Activated CD4-positive, alpha-beta T cell treated with anti-CD3 and anti-CD28 coated beads for 36 hours (primary cell): Measurements from ENCODE around the gene MCEMP1. TPM values are rescaled to one million over a fixed set of nuclear protein-coding genes. Genes with fewer than 3 reads are reported as not detected.
A peak's percentile ranks its signal among the peaks of the same experiment; 100 is the strongest.

Experiments
- ATAC-seq: fragments of 200-7000 bp; cut with Tn5 transposase; one replicate; pipeline ENCODE4 v1.10.0; 2021; ENCODE audit warnings: mild to moderate bottlenecking, moderate library complexity
- CTCF ChIA-PET: fragments of 350-600 bp; sonication (Branson Sonifier 250); formaldehyde crosslinking; loops from one replicate; lab custom pipeline; 2021; ENCODE audit warnings: antibody characterized with exemption; lab: Charles Lee
- POLR2A ChIA-PET: fragments of 350-600 bp; sonication (Branson Sonifier 250); formaldehyde crosslinking; loops from one replicate; lab custom pipeline; 2021; ENCODE audit warnings: antibody characterized with exemption, inconsistent platforms; lab: Charles Lee
- DNase-seq: peaks from one replicate; pipeline ENCODE4 v3.0.0-alpha.2; 2020
- H3K27ac Mint-ChIP-seq: one replicate; pipeline ENCODE4 v1.8.0; 2021; ENCODE audit warnings: mixed read lengths
- H3K27me3 Mint-ChIP-seq: one replicate; pipeline ENCODE4 v1.8.0; 2021; ENCODE audit warnings: mixed read lengths
- H3K36me3 Mint-ChIP-seq: one replicate; pipeline ENCODE4 v1.8.0; 2021; ENCODE audit warnings: low read depth, mixed read lengths
- H3K4me1 Mint-ChIP-seq: one replicate; pipeline ENCODE4 v1.8.0; 2021; ENCODE audit warnings: mixed read lengths
- H3K4me3 Mint-ChIP-seq: one replicate; pipeline ENCODE4 v1.8.0; 2021; ENCODE audit warnings: mild to moderate bottlenecking, moderate library complexity, mixed read lengths
- H3K9me3 Mint-ChIP-seq: one replicate; pipeline ENCODE4 v1.8.0; 2021; ENCODE audit warnings: low read depth, mixed read lengths
- intact Hi-C, 2 experiments: fragments of 100-400 bp; cut with DNase I in 1 of 2; cut with micrococcal nuclease in 1 of 2; formaldehyde crosslinking; loops; one replicate each; pipeline versions ENCODE4 v1.14.2 to v1.15.1; 2022 to 2024; cut with DNase I, micrococcal nuclease
- total RNA-seq, 2 experiments: library from RNA; stranded (reverse); gene quantifications; one replicate each; pipeline ENCODE4 v1.2.3, GENCODE V29; 2021

Gene MCEMP1
- total RNA-seq, 2 experiments from 2014 or later, result not detected

DNA sequence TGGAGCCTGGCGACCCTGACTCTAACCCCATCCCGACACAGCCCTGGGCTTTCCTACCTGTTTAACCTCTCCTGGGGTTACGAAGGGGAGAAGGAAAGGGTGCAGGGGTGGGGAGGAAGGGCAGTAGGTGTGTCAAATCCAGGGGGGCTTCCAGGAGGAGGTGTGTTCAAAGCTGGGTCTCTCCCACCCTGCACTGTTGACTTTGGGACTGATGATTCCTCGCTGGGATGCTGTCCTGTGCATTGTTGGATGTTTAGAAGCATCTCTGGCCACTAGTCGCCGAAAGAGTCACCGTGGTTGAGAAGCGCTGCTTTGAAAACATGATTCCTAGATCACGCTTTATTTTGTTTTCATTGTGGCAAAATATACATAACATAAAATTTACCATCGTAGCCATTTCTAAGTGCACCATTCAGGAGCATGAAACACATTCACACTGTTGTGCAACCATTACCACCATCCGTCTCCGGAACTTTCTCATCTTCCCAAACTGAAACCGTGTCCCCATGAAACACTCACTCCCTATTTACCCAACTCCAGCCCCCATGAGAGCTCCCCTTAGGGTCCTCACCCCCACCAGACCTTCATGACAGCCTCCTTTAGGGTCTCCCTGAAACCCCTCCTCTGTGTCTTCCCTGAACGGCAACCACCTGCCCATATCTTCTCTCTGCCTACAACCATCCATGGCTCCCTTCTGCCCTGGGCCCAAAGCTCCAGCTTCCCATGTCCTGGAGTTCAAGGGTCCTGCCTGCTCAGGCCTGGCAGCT is 29.5 kb downstream of the MCEMP1 start:
- Mint-ChIP-seq H3K36me3 (no peaks in the 10 kb centered on the region), H3K27ac (peak overlapping the region; percentile 80), H3K27me3 (no peaks in the 10 kb centered on the region), H3K4me1 (peaks cover 42% of the 10 kb centered on the region), H3K9me3 (no peaks in the 10 kb centered on the region), H3K4me3 (no peak overlapping the region)
- intact Hi-C loops, result loop anchor here in 1 of 2 experiments (5.0 kb wide), 1 partner anchor 46 kb away; no protein-coding TSS in a partner anchor
- no peak for DNase-seq
- no peak for ATAC-seq
- ChIA-PET POLR2A (no interaction called here), CTCF (interaction anchor here (1.0 to 2.2 kb wide), 2 partner anchors 93 to 138 kb away, joined by 4 to 8 read pairs; no protein-coding TSS in a partner anchor)

DNA sequence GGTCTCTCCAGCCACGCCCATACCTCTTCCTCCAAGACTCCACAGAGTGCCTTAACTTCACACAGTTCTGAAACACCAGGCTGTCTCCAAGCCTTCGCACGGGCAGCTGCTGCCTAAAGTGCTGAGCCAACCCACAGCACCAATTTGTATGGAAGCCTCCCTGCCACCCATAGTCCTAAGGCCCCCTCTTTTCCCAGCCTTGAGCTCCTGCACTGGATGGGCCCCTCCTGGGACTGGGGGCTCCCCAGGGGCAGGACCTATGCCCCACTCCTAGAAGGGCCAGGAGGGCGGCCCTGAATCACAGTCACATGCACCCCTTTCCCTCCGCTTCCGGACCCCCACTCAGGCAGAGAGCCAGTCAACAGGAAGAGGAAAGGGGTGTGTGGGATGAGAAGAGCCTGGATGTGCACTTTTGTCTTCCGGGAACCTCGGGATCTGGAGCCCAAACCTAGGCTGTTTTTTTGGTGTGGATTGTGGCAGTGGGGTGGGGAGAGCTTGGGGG is 30.1 kb downstream of the MCEMP1 start:
- DNase-seq, result no peak
- CTCF ChIA-PET, result interaction anchor here (2.2 kb wide), 1 partner anchor 139 kb away, joined by 8 read pairs; no protein-coding TSS in a partner anchor
- Mint-ChIP-seq H3K4me1 (peaks cover 42% of the 10 kb centered on the region), H3K36me3 (no peaks in the 10 kb centered on the region), H3K9me3 (no peaks in the 10 kb centered on the region), H3K27ac (peak overlapping the region; percentile 76), H3K4me3 (no peak overlapping the region), H3K27me3 (no peaks in the 10 kb centered on the region)
- intact Hi-C loops, result loop anchor here in 1 of 2 experiments (5.0 kb wide), 1 partner anchor 45 kb away; no protein-coding TSS in a partner anchor
- no peak for ATAC-seq
- POLR2A ChIA-PET, result no interaction called here

DNA sequence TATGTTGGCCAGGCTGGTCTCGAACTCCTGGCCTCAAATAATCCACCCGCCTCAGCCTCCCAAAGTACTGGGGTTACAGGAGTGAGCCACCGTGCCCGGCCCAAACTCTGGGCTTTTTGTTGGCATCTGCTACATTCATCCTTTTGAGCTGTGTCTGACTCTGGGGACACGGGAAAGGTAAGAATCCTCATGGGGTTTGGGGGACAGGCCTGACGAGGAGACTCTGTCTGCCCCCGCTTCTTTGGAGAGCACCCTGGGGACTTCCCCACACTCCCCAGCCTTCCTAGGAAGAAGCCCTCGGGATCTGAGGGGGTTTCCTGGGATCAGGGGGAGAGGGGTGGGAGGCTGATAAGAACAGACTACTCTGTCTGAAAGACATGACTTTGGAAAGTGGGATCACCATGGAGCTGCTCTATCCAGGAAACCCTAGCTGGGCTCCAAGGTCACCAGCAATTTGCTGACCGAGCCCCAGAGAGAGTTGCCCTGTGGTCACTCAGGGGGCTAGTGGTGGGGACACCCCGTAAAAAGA is 33.1 kb downstream of the MCEMP1 start:
- DNase-seq, result no peak

DNA sequence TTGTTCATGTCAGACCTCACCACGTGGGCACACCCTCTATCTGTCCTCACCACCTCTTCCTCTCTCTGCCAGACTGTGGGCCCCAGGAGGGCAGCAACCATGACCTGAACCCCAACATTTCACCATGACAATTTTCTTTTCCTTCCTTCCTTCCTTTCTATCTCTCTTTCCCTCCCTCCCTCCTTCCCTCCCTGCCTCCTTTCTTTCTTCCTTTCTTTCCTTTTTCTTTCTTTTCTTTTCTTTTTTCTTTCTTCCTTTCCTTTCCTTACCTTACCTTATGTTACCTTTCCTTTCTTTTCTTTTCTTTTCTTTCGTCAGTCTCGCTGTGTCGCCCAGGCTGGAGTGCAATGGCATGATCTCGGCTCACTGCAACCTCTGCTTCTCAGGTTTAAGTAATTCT is 33.7 kb downstream of the MCEMP1 start:
- ATAC-seq (no peak), DNase-seq (no peak)
- peaks cover 32% of the 10 kb centered on the region for H3K4me1 Mint-ChIP-seq
- CTCF ChIA-PET, result no interaction called here
- no peak overlapping the region for H3K4me3 Mint-ChIP-seq
- no peak overlapping the region for H3K27ac Mint-ChIP-seq
- POLR2A ChIA-PET, result no interaction called here
- H3K9me3 Mint-ChIP-seq, result no peaks in the 10 kb centered on the region
- intact Hi-C loops, result no loop called here
- no peaks in the 10 kb centered on the region for H3K36me3 Mint-ChIP-seq
- H3K27me3 Mint-ChIP-seq, result no peaks in the 10 kb centered on the region

More for the DNA sequence above, 33.1 kb downstream of the MCEMP1 start:
- POLR2A ChIA-PET, result no interaction called here
- no peak overlapping the region for H3K27ac Mint-ChIP-seq
- H3K4me3 Mint-ChIP-seq, result no peak overlapping the region
- ATAC-seq, result no peak
- H3K36me3 Mint-ChIP-seq, result no peaks in the 10 kb centered on the region
- intact Hi-C loops, result loop anchor here in 1 of 2 experiments (5.0 kb wide), 1 partner anchor 42 kb away; no protein-coding TSS in a partner anchor
- H3K27me3 Mint-ChIP-seq, result no peaks in the 10 kb centered on the region
- no peaks in the 10 kb centered on the region for H3K9me3 Mint-ChIP-seq
- H3K4me1 Mint-ChIP-seq, result peaks cover 38% of the 10 kb centered on the region
- CTCF ChIA-PET, result no interaction called here

DNA sequence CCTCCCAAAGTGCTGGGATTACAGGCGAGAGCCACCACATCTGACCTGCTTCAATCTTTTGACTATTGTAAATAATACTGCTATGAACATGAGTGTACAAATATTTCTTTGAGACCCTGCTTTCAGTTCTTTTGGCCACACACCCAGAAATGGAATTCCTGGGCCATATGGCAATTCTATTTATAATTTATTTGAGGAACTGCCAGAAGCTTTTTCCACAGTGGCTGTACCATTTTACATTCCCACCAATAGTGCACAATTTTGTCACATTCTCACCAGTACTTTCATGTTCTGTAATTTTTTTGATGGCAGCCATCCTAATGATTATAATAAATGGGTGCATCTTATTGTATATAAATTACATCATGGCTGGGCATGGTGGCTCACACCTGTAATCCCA is 38.8 kb downstream of the MCEMP1 start:
- DNase-seq (no peak), ATAC-seq (no peak)
- peaks cover 5% of the 10 kb centered on the region for H3K36me3 Mint-ChIP-seq
- H3K27me3 Mint-ChIP-seq, result no peaks in the 10 kb centered on the region
- no peak overlapping the region for H3K4me3 Mint-ChIP-seq
- ChIA-PET CTCF (interaction anchor here (0.6 to 1.0 kb wide), 2 partner anchors 57 to 147 kb away, joined by 3 read pairs; no protein-coding TSS in a partner anchor), POLR2A (interaction anchor here (0.6 kb wide), 1 partner anchor 172 kb away, joined by 3 read pairs; no protein-coding TSS in a partner anchor)
- no peak overlapping the region for H3K27ac Mint-ChIP-seq
- no peaks in the 10 kb centered on the region for H3K9me3 Mint-ChIP-seq
- intact Hi-C loops, result no loop called here
- H3K4me1 Mint-ChIP-seq, result peaks cover 8% of the 10 kb centered on the region

DNA sequence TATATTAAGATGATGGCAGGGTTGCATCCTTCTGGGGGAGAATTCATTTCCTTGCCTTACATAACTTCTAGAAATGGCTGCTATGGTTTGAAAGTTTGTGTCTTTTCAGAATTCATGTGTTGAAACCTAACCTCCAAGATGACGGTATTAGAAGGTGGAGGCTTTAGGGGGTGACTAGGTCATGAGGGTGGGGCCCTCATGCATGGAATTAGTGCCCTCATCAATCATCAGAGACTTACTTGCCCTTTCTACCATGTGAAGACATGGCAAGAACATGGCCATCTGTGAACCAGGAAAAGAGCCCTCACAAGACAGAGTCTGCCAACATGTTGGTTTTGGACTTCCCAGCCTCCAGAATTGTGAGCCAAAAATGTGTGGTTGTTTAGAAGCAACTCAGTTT is 39.9 kb downstream of the MCEMP1 start:
- ChIA-PET CTCF (interaction anchor here (1.0 kb wide), 1 partner anchor 34 kb away, joined by 3 read pairs; no protein-coding TSS in a partner anchor), POLR2A (no interaction called here)
- H3K4me1 Mint-ChIP-seq, result peaks cover 7% of the 10 kb centered on the region
- intact Hi-C loops, result no loop called here
- H3K4me3 Mint-ChIP-seq, result no peak overlapping the region
- peaks cover 5% of the 10 kb centered on the region for H3K36me3 Mint-ChIP-seq
- no peaks in the 10 kb centered on the region for H3K9me3 Mint-ChIP-seq
- DNase-seq (no peak), ATAC-seq (no peak)
- no peak overlapping the region for H3K27ac Mint-ChIP-seq
- no peaks in the 10 kb centered on the region for H3K27me3 Mint-ChIP-seq

DNA sequence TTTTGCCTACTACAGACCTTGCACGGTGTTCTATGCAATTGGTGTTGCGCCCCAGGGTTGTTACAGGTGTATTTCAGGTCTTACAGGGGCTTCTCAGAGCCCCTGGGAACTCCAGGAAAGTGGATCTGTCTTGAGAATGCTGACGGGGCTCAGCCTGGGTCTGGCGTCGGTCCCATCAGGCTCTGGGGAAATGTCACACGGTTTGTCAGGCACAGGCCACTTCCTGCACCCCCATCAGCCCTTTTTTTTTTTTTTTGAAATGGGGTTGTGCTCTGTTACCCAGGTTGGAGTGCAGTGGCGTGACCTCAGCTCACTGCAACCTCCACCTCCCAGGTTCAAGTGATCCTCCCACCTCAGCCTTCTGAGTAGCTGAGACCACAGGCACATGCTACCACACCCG is 41.8 kb downstream of the MCEMP1 start:
- DNase-seq (no peak), ATAC-seq (no peak)
- peaks cover 3% of the 10 kb centered on the region for H3K27me3 Mint-ChIP-seq
- no peak overlapping the region for H3K27ac Mint-ChIP-seq
- no peak overlapping the region for H3K4me3 Mint-ChIP-seq
- ChIA-PET POLR2A (no interaction called here), CTCF (no interaction called here)
- H3K36me3 Mint-ChIP-seq, result peaks cover 5% of the 10 kb centered on the region
- intact Hi-C loops, result no loop called here
- no peaks in the 10 kb centered on the region for H3K9me3 Mint-ChIP-seq
- H3K4me1 Mint-ChIP-seq, result peaks cover 7% of the 10 kb centered on the region

DNA sequence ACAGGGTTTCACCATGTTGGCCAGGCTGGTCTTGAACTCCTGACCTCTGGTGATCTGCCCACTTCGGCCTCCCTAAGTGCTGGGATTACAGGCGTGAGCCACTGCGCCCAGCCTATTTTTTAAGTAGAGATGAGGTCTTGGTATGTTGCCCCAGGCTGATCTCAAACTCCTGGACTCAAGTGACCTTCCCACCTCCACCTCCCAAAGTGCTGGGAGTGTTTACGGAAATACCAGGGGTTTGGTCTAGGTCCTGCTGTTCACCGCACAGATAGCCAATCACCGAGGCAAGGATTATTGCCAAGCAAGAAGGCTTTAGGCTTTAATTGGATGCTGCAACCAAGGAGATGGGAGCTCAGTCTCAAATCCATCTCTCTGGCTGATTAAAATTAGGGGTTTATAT is 43.5 kb downstream of the MCEMP1 start:
- ChIA-PET POLR2A (no interaction called here), CTCF (no interaction called here)
- Mint-ChIP-seq H3K9me3 (no peaks in the 10 kb centered on the region), H3K4me1 (no peaks in the 10 kb centered on the region), H3K36me3 (peaks cover 5% of the 10 kb centered on the region), H3K27ac (no peak overlapping the region), H3K4me3 (no peak overlapping the region), H3K27me3 (peaks cover 3% of the 10 kb centered on the region)
- ATAC-seq (no peak), DNase-seq (no peak)
- intact Hi-C loops, result no loop called here

DNA sequence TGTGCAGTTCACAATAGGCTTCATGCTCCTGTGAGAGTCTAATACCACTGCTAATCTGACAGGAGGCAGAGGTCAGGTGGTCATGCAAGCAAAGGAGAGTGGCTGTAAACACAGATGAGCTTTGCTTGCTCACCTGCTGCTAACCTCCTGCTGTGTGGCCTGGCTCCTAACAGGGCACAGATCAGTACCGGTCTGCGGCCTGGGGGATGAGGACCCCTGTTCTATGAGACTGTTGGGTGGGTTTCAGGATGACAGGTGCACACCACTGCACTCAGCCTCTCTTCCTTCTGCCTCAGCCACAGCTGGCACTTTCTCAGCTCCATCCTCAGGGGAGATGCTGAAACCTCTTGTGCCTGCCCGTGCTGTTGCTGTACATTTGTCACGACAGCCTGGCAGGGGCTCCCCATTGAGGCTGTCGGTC is 45.4 kb downstream of the MCEMP1 start:
- Mint-ChIP-seq H3K4me1 (no peaks in the 10 kb centered on the region), H3K4me3 (no peak overlapping the region), H3K27ac (no peak overlapping the region), H3K27me3 (peaks cover 7% of the 10 kb centered on the region), H3K9me3 (no peaks in the 10 kb centered on the region), H3K36me3 (no peaks in the 10 kb centered on the region)
- ATAC-seq (no peak), DNase-seq (no peak)
- intact Hi-C loops, result no loop called here
- POLR2A ChIA-PET, result interaction anchor here (0.5 kb wide), 1 partner anchor 131 kb away, joined by 5 read pairs; no protein-coding TSS in a partner anchor
- CTCF ChIA-PET, result no interaction called here

DNA sequence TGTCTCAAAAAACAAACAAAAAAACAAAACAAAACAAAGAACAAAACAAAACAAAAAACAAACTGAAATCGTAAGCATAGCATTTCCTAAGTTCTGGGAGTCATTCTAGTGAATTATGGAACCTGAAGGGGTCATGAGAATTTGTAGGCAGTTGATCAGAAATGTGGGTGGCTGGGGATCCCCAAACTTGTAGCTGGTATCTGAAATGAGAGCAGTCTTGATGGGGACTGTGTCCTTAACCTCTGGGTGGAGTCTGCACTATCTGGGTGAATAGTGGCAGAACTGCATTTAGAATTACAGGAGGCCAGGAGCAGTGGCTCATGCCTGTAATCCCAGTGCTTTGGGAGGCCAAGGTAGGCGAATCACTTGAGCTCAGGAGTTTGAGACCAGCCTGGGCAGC is 48.9 kb downstream of the MCEMP1 start:
- Mint-ChIP-seq H3K36me3 (no peaks in the 10 kb centered on the region), H3K9me3 (no peaks in the 10 kb centered on the region), H3K27ac (no peak overlapping the region), H3K4me1 (peaks cover 11% of the 10 kb centered on the region), H3K4me3 (no peak overlapping the region), H3K27me3 (peaks cover 37% of the 10 kb centered on the region)
- ATAC-seq (no peak), DNase-seq (no peak)
- ChIA-PET POLR2A (no interaction called here), CTCF (no interaction called here)
- intact Hi-C loops, result no loop called here

DNA sequence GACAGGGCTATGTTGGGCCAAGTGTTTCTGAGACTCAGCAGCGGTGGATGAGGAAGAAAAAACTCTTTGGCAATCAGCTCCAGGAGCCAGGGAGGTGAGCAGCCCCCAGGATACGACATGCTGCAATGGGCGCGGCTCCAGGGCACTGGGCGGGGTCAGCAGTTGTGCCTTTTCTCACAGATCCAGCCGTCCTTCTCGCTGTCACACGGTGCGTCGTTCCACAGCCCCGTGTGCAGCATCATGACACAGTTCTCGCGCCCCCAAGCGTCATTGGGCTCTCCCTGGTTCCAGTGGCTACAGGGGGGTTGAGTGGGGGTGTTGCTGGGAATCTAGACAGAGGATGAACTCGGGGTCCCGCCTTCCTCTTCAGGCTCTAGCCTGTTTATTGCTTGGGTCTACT is 52.3 kb downstream of the MCEMP1 start:
- ChIA-PET POLR2A (no interaction called here), CTCF (no interaction called here)
- ATAC-seq (no peak), DNase-seq (peak; percentile 17)
- Mint-ChIP-seq H3K36me3 (no peaks in the 10 kb centered on the region), H3K27ac (no peak overlapping the region), H3K9me3 (no peaks in the 10 kb centered on the region), H3K4me1 (peaks cover 11% of the 10 kb centered on the region), H3K27me3 (peaks cover 45% of the 10 kb centered on the region), H3K4me3 (no peak overlapping the region)
- intact Hi-C loops, result no loop called here
